NCI-H1417 treated with DMSO at 0.1 percent for 48 hours (cell line): ENCODE data around the gene GSTM1.

Experiments used
- DNase-seq: peaks from one replicate; lab custom pipeline; 2025; lab: John Stamatoyannopoulos, UW

The GSTM1 gene

DNA sequence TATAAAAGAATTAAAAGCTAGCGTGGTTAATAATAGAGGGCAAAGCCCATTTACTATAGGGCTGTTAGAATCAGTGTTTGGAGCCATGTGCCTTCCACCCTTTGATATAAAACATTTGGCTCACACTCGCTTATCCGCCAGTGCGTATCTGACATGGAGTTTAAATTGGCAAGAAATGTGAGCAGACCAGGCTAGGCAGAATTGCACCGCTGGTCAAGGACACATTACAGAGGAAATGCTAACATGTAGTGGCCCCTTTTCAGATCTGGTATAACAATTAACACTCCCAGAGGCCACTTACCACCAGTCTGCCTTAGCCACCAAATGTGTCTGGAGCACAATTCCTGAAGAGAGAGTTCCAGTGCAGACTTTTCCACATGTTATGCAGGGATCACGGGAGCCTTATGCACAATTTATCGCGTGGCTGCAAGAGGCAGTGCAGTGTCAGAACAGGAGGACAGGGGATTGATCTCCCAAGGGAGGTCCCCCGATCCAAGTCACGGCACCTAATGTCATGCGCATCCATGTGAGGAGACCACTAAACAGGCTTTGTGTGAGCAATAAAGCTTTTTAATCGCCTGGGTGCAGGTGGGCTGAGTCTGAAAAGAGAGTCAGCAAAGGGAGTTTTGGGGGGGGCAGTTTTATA, 39.2 kb downstream of the GSTM1 start:
- DNase-seq, result no peak

DNA sequence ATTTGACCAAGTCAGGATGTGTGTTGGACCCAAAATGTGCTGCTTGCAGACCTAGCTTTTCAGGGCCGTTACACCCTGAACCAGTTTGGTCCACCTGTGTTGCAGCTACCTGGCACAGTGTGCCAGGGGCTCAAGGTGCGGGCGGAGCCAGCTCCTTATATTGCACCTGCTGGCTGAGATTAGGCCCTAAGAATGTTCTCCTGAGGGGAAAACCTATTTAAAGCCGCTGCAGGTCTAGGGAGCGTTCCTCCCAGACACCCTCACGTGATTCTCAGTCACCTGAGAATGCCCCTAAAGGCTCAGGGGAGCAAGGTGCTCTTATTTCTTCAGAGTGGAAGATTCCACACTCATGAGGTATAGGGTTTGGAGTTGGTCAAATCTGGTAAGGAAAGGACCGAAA, 41.3 kb downstream of the GSTM1 start:
- DNase-seq, result no peak

- no peak for DNase-seq
These were observed 43.0 kb downstream of the GSTM1 start for GRCh38 chr1:109730666-109731065.

- no peak for DNase-seq
These were observed 44.8 kb downstream of the GSTM1 start for GRCh38 chr1:109732390-109732881.

DNA sequence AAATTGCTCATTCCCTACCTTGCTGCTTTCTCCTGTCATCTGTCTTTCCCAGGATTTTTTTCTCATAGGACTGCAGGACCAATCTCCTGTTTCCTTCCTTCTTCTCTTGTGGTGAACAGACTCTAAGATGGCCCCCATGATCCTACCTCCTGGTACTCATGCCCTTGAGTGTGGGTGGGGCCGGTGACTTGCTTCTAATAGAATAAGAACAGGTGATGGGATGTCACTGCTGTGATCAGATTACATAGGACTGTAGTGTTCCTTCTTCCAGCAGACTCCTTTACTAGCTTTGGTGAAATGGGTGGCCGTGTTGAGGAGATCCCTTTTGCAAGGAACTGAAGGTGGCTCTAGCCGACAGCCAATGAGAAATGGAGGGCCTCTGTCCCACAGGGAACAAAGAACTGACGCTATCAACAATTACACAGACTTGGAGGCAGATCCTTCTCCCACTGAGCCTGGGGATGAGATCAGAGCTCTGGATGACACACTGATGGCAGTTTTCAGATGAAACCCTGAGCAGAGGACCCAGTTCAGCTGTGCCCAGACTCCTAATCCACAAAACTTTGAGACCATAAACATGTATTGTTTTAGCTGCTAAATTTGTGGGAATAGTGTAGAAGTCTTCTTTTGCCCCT, 45.7 kb downstream of the GSTM1 start:
- DNase-seq, result no peak

DNA sequence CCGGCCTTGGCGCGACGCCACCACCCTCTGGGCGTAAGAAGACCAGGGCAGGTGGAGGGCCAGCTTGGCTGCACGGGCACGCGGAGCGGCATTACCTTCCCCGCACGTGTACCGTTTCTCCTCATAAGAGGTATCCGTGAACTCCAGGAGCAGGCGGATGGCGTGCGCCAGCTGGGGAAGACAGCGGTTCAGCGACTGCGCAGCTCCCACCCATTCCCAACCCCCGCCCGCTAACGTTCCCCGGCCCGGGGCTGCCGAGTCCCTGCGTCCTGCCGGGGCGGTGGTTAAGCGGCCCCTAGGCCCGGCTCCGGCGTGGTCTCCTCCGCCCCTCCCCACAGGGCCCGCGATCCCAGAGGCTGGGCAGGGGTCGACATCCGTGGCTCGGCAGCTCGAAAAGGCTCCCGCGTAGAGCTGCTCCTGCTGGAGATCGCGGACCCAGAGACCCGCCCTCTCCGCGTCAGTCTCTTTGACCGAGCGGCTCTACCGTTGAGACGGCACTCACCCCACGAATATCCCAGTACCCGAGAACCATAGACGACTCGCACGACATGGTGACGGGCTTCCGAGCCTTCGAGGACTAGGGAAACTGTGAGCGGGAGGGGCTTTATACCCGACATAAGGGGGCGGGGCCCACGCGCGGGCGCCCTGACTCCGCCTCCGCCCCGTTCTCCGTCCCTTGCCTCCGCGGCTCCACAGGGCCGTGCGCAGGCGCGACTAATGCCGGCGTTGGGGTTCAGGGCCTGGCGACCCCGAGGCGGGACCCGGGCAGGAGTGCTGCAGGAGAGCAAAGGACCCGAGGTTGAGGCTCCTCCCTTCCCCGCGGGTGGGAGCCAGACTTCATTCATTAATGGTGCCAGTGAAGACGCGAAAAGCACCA, 52.4 kb downstream of the GSTM1 start:
- peak; percentile 18 for DNase-seq

GRCh38 chr1:109740615-109741373, 53.2 kb downstream of the GSTM1 start, which contains the start of gene GSTM3:
TSS of gene GSTM3 (minus strand) at chr1:109741038. CDS start at chr1:109740287, 751 bp downstream.
- no peak for DNase-seq
